ENCODE results near the gene ANKRD13D.
A peak's percentile ranks its signal among the peaks of the same experiment; 100 is the strongest.

The ANKRD13D gene

GRCh38 chr11:67300256-67300755 is 11.2 kb downstream of the ANKRD13D start:
- in situ Hi-C loops (cut with HindIII; ENCODE audit: low sequenced_read_pairs), result no loop called here
- DNase-seq (ENCODE audit: low read depth, low spot score), result no peak
- TF ChIP-seq CTCF (IDR thresholded peaks at IDR 0.05; ENCODE audit: low read depth, low read length), result no peak
- no peak overlapping the region for H3K4me3 ChIP-seq (ENCODE audit: low read depth, low read length)

- in situ Hi-C loops (cut with HindIII; ENCODE audit: low sequenced_read_pairs), result no loop called here
- no peak for DNase-seq (ENCODE audit: low read depth, low spot score)
- no peak for TF ChIP-seq CTCF (IDR thresholded peaks at IDR 0.05; ENCODE audit: low read depth, low read length)
- H3K4me3 ChIP-seq (ENCODE audit: low read depth, low read length), result no peak overlapping the region
These were observed 11.7 kb downstream of the ANKRD13D start for GRCh38 chr11:67300756-67301312.

- no peak overlapping the region for H3K4me3 ChIP-seq (ENCODE audit: low read depth, low read length)
- no peak for DNase-seq (ENCODE audit: low read depth, low spot score)
- TF ChIP-seq CTCF (IDR thresholded peaks at IDR 0.05; ENCODE audit: low read depth, low read length), result no peak
- in situ Hi-C loops (cut with HindIII; ENCODE audit: low sequenced_read_pairs), result no loop called here
These were observed 12.3 kb downstream of the ANKRD13D start for GRCh38 chr11:67301313-67301921.

GRCh38 chr11:67301951-67302516 is 12.9 kb downstream of the ANKRD13D start:
- peak; percentile 76 for DNase-seq (ENCODE audit: low read depth, low spot score)
- H3K4me3 ChIP-seq (ENCODE audit: low read depth, low read length), result no peak overlapping the region
- TF ChIP-seq CTCF (IDR thresholded peaks at IDR 0.05; ENCODE audit: low read depth, low read length), result no peak
- in situ Hi-C loops (cut with HindIII; ENCODE audit: low sequenced_read_pairs), result no loop called here

GRCh38 chr11:67302571-67303131 is 13.5 kb downstream of the ANKRD13D start:
- in situ Hi-C loops (cut with HindIII; ENCODE audit: low sequenced_read_pairs), result no loop called here
- DNase-seq (ENCODE audit: low read depth, low spot score), result peak; percentile 70
- TF ChIP-seq CTCF (IDR thresholded peaks at IDR 0.05; ENCODE audit: low read depth, low read length), result no peak
- peak overlapping the region; percentile 53 for H3K4me3 ChIP-seq (ENCODE audit: low read depth, low read length)

GRCh38 chr11:67303132-67303834 is 14.2 kb downstream of the ANKRD13D start, which contains the start of gene SSH3:
SSH3 (plus strand) TSS chr11:67303530; CDS start chr11:67303626, 96 bp downstream.
- no peak for TF ChIP-seq CTCF (IDR thresholded peaks at IDR 0.05; ENCODE audit: low read depth, low read length)
- in situ Hi-C loops (cut with HindIII; ENCODE audit: low sequenced_read_pairs), result no loop called here
- peak; percentile 54 for DNase-seq (ENCODE audit: low read depth, low spot score)
- H3K4me3 ChIP-seq (ENCODE audit: low read depth, low read length), result peak within 1 kb of the TSS; percentile 53

Data from astrocyte of the spinal cord (primary cell).